ENCODE data around the gene CACHD1.

- TF ChIP-seq CTCF (IDR thresholded peaks at IDR 0.05; ENCODE audit: low read depth, low read length) (no peak), EZH2phosphoT487 (IDR thresholded peaks at IDR 0.05; ENCODE audit: low read depth) (no peak)
Observed at GRCh38 chr1:64498325-64498724, 28.4 kb downstream of the CACHD1 start.
